Measurements from ENCODE around the gene UBE2G1. TPM values are rescaled to one million over a fixed set of nuclear protein-coding genes. Genes with fewer than 3 reads are reported as not detected.

UBE2G1 gene
- total and polyA plus RNA-seq, 2 donors (not counting 1 experiment from before 2014, with no cell fraction given): 27.1 to 76.0 TPM

GRCh38 chr17:4365103-4365627, 1.3 kb downstream of the UBE2G1 start:
- H3K27me3 Mint-ChIP-seq: no peaks in the 10 kb centered on the region
- WGBS (ENCODE audit: insufficient coverage): under 1% methylated on average over 36 of the region's 38 CpGs
- H3K27me3 ChIP-seq (replicated peaks in 1 of 4; ENCODE audit: control extremely low read depth in 1 of 4, control insufficient read depth in 3 of 4, insufficient read depth in 4 of 4, low read length in 3 of 4): no peaks in the 10 kb centered on the region
- H3K4me1 Mint-ChIP-seq: peaks cover 44% of the 10 kb centered on the region
- ChIA-PET POLR2A (interaction anchor here (0.6 to 2.4 kb wide), 6 partner anchors 11 to 41 kb away, joined by 3 to 19 read pairs (median 5); no protein-coding TSS in a partner anchor), CTCF (interaction anchor here (0.8 to 2.5 kb wide), 4 partner anchors 38 to 149 kb away, joined by 3 to 13 read pairs (median 4); no protein-coding TSS in a partner anchor)
- H3K27ac ChIP-seq (ENCODE audit: low read length in 2 of 2): peak overlapping the region; percentile 59 to 89
- peak overlapping the region; percentile 97 for H3K27ac Mint-ChIP-seq
- ATAC-seq (ENCODE audit: low read depth) (peak; percentile 55), DNase-seq (peak; percentile 94)
- no peaks in the 10 kb centered on the region for H3K9me3 Mint-ChIP-seq (ENCODE audit: insufficient read depth)
- peaks cover 0 to 2% of the 10 kb centered on the region in 2 experiments for H3K36me3 ChIP-seq (replicated peaks in 1 of 2; ENCODE audit: control extremely low read depth in 1 of 2, control insufficient read depth in 1 of 2, extremely low read depth in 1 of 2, insufficient read depth in 2 of 2, low read length in 1 of 2)
- peaks cover 11 to 27% of the 10 kb centered on the region in 2 donors for H3K4me1 ChIP-seq (ENCODE audit: control insufficient read depth in 2 of 2, insufficient read depth in 2 of 2, low read length in 2 of 2)
- peak overlapping the region; percentile 97 for H3K4me3 Mint-ChIP-seq
- peak overlapping the region; percentile 77 for H2AFZ ChIP-seq (ENCODE audit: insufficient read depth, low read depth, low read length, poor library complexity, severe bottlenecking)
- TF ChIP-seq EZH2 (IDR thresholded peaks at IDR 0.05; ENCODE audit: borderline replicate concordance, insufficient read depth, low read depth, low read length, poor library complexity, severe bottlenecking) (no peak), CTCF (IDR thresholded peaks at IDR 0.05) (no peak)
- intact Hi-C loops (cut with micrococcal nuclease): loop anchor here (1.0 to 5.0 kb wide), 2 partner anchors 48 to 518 kb away; partner anchors contain the start of gene NCBP3
- H3K9me3 ChIP-seq (ENCODE audit: control extremely low read depth in 1 of 3, control insufficient read depth in 2 of 3, insufficient read depth in 1 of 3, low read length in 2 of 3): no peaks in the 10 kb centered on the region
- peak overlapping the region; percentile 40 to 97 (median 90) for H3K4me3 ChIP-seq (ENCODE audit: control extremely low read depth in 1 of 5, extremely low read depth in 1 of 5, insufficient read depth in 1 of 5, low read depth in 2 of 5, low read length in 4 of 5)
- peak overlapping the region; percentile 91 for H3K4me2 ChIP-seq (replicated peaks; ENCODE audit: low read depth, low read length, poor library complexity, severe bottlenecking)
- H4K20me1 ChIP-seq (ENCODE audit: control insufficient read depth, insufficient read depth, low read length, poor library complexity, severe bottlenecking): peaks cover 54% of the 10 kb centered on the region
- H3K9ac ChIP-seq (ENCODE audit: low read length): peak overlapping the region; percentile 93
- H3K79me2 ChIP-seq (ENCODE audit: control insufficient read depth, insufficient read depth, low read length): peaks cover 55% of the 10 kb centered on the region

GRCh38 chr17:4364622-4365041, 1.8 kb downstream of the UBE2G1 start:
- peaks cover 44% of the 10 kb centered on the region for H3K4me1 Mint-ChIP-seq
- H4K20me1 ChIP-seq (ENCODE audit: control insufficient read depth, insufficient read depth, low read length, poor library complexity, severe bottlenecking): peaks cover 58% of the 10 kb centered on the region
- H3K9me3 ChIP-seq (ENCODE audit: control extremely low read depth in 1 of 3, control insufficient read depth in 2 of 3, insufficient read depth in 1 of 3, low read length in 2 of 3): no peaks in the 10 kb centered on the region
- H3K4me3 ChIP-seq (ENCODE audit: control extremely low read depth in 1 of 5, extremely low read depth in 1 of 5, insufficient read depth in 1 of 5, low read depth in 2 of 5, low read length in 4 of 5): peak overlapping the region; percentile 40 to 97 (median 90)
- H3K4me2 ChIP-seq (replicated peaks; ENCODE audit: low read depth, low read length, poor library complexity, severe bottlenecking): peak overlapping the region; percentile 91
- peaks cover 60% of the 10 kb centered on the region for H3K79me2 ChIP-seq (ENCODE audit: control insufficient read depth, insufficient read depth, low read length)
- peak overlapping the region; percentile 77 for H2AFZ ChIP-seq (ENCODE audit: insufficient read depth, low read depth, low read length, poor library complexity, severe bottlenecking)
- H3K27ac ChIP-seq (ENCODE audit: low read length in 2 of 2): peak overlapping the region; percentile 59 to 89
- H3K9me3 Mint-ChIP-seq (ENCODE audit: insufficient read depth): no peaks in the 10 kb centered on the region
- peak overlapping the region; percentile 97 for H3K4me3 Mint-ChIP-seq
- 45% methylated on average over 5 of the region's 18 CpGs for WGBS (ENCODE audit: insufficient coverage)
- H3K36me3 ChIP-seq (replicated peaks in 1 of 2; ENCODE audit: control extremely low read depth in 1 of 2, control insufficient read depth in 1 of 2, extremely low read depth in 1 of 2, insufficient read depth in 2 of 2, low read length in 1 of 2): peaks cover 0 to 2% of the 10 kb centered on the region in 2 experiments
- ATAC-seq (ENCODE audit: low read depth) (no peak), DNase-seq (no peak)
- no peaks in the 10 kb centered on the region for H3K27me3 ChIP-seq (replicated peaks in 1 of 4; ENCODE audit: control extremely low read depth in 1 of 4, control insufficient read depth in 3 of 4, insufficient read depth in 4 of 4, low read length in 3 of 4)
- peaks cover 17 to 23% of the 10 kb centered on the region in 2 donors for H3K4me1 ChIP-seq (ENCODE audit: control insufficient read depth in 2 of 2, insufficient read depth in 2 of 2, low read length in 2 of 2)
- H3K27me3 Mint-ChIP-seq: no peaks in the 10 kb centered on the region
- ChIA-PET POLR2A (interaction anchor here (0.6 to 2.4 kb wide), 4 partner anchors 12 to 41 kb away, joined by 3 to 9 read pairs (median 5); no protein-coding TSS in a partner anchor), CTCF (interaction anchor here (0.6 to 2.5 kb wide), 5 partner anchors 48 to 669 kb away, joined by 3 to 13 read pairs (median 4); partner anchors contain the start of gene P2RX5)
- no peak for TF ChIP-seq CTCF (IDR thresholded peaks at IDR 0.05)
- no peak for TF ChIP-seq EZH2 (IDR thresholded peaks at IDR 0.05; ENCODE audit: borderline replicate concordance, insufficient read depth, low read depth, low read length, poor library complexity, severe bottlenecking)
- intact Hi-C loops (cut with micrococcal nuclease): loop anchor here (1.0 to 5.0 kb wide), 2 partner anchors 49 to 517 kb away; partner anchors contain the start of gene NCBP3
- H3K27ac Mint-ChIP-seq: peak overlapping the region; percentile 97
- peak overlapping the region; percentile 93 for H3K9ac ChIP-seq (ENCODE audit: low read length)
